WERI-Rb-1 (cell line): Measurements from ENCODE around the gene MTMR3.

Source experiments
- DNase-seq: peaks from one replicate; pipeline ENCODE4 v3.0.0-alpha.2; 2020
- H3K27ac ChIP-seq: fragments of 250-450 bp; sonication (Bioruptor Pico); 2 replicates; pipeline ENCODE4 v1.5.1; 2020; ENCODE audit warnings: mild to moderate bottlenecking, moderate library complexity
- H3K27me3 ChIP-seq: fragments of 250-450 bp; sonication (Bioruptor Pico); 2 replicates; pipeline ENCODE4 v1.5.1; 2021; ENCODE audit warnings: mild to moderate bottlenecking, low read depth, moderate library complexity; ENCODE audit not compliant: insufficient read depth, severe bottlenecking
- H3K36me3 ChIP-seq: fragments of 250-450 bp; sonication (Bioruptor Pico); 2 replicates; pipeline ENCODE4 v1.5.1; 2020; ENCODE audit warnings: mild to moderate bottlenecking, moderate library complexity
- H3K4me3 ChIP-seq: 2 replicates; pipeline ENCODE4 v1.5.1; 2011; ENCODE audit warnings: low read depth, mild to moderate bottlenecking, control low read depth, low read length
- H3K9me3 ChIP-seq: fragments of 250-450 bp; sonication (Bioruptor Pico); 2 replicates; pipeline ENCODE4 v1.5.1; 2021; ENCODE audit warnings: mild to moderate bottlenecking, moderate library complexity; ENCODE audit not compliant: severe bottlenecking
- TF ChIP-seq, protein P1 (sequence below): IDR thresholded peaks from 2 replicates; pipeline ENCODE4 v1.5.1; 2011; ENCODE audit warnings: low read depth, mild to moderate bottlenecking, control low read depth, inconsistent platforms, low read length

The MTMR3 gene

DNA sequence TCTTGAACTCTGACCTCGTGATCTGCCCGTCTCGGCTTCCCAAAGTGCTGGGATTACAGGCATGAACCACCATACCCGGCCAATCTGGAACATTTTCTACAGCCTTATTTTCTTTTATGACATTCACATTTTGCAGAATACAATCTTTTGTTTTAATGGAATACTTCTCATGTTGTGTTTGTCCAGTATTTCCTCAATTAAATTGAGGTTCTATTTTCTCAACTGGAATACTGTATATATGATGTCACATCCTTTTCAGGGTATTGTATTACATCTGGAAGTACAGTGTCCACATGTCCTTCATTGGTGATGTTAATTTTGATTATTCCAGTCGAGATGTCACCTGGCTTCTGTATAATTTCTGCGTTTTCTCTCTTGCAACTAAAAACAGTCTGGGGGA, 106.5 kb downstream of the MTMR3 start:
- Histone ChIP-seq H3K9me3 (no peaks in the 10 kb centered on the region), H3K4me3 (no peak overlapping the region), H3K36me3 (peaks cover 27% of the 10 kb centered on the region), H3K27me3 (no peaks in the 10 kb centered on the region), H3K27ac (no peak overlapping the region)
- TF ChIP-seq, protein P1, sequence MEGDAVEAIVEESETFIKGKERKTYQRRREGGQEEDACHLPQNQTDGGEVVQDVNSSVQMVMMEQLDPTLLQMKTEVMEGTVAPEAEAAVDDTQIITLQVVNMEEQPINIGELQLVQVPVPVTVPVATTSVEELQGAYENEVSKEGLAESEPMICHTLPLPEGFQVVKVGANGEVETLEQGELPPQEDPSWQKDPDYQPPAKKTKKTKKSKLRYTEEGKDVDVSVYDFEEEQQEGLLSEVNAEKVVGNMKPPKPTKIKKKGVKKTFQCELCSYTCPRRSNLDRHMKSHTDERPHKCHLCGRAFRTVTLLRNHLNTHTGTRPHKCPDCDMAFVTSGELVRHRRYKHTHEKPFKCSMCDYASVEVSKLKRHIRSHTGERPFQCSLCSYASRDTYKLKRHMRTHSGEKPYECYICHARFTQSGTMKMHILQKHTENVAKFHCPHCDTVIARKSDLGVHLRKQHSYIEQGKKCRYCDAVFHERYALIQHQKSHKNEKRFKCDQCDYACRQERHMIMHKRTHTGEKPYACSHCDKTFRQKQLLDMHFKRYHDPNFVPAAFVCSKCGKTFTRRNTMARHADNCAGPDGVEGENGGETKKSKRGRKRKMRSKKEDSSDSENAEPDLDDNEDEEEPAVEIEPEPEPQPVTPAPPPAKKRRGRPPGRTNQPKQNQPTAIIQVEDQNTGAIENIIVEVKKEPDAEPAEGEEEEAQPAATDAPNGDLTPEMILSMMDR: no peak
- DNase-seq: no peak

DNA sequence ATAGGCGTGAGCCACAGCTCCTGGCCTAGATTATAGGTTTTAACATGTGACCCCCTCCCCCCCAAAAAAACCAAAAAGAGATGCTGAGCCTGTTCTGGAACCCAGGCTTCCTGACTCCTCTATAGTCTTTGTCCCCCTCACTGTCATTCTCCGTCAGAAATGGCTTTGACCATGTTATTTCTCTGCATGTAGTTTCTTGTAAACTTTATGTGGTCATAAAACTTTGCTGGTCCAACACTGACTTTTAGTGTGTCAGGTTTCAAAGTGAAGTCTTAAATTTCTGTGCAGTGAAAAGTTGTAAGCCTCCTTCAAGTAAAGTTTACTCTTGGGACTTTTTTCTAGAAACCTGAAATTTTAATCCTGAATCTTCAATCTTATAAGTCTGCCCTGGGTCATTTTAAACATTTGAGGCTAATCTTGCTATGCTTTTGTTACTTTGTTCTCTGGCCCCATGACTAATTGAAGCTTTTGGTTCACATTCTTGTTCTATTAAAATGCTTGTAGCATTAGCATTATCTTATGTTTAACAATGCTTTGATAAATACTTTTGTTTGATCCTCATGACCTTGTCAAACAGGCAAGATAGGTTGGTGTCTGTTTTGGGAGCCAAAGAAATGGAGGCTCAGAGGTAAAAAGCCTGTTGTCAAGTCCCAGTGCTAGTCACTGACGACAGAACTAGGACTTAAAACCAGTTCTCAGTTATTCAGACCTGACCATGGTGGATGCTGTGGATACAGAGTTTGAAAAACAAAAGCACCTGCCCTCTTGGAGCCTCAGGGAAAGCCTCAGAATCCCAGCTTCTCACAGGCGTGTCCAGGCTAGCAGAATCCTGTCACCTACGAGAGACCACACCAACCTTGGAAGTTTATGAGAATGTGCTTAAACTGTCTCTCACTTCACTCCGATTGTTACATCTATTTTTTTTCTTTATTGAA, 109.6 kb downstream of the MTMR3 start:
- no peaks in the 10 kb centered on the region for H3K27me3 ChIP-seq
- peak overlapping the region; percentile 83 for H3K27ac ChIP-seq
- H3K4me3 ChIP-seq: no peak overlapping the region
- peaks cover 27% of the 10 kb centered on the region for H3K36me3 ChIP-seq
- DNase-seq: no peak
- TF ChIP-seq, protein P1: no peak
- no peaks in the 10 kb centered on the region for H3K9me3 ChIP-seq

DNA sequence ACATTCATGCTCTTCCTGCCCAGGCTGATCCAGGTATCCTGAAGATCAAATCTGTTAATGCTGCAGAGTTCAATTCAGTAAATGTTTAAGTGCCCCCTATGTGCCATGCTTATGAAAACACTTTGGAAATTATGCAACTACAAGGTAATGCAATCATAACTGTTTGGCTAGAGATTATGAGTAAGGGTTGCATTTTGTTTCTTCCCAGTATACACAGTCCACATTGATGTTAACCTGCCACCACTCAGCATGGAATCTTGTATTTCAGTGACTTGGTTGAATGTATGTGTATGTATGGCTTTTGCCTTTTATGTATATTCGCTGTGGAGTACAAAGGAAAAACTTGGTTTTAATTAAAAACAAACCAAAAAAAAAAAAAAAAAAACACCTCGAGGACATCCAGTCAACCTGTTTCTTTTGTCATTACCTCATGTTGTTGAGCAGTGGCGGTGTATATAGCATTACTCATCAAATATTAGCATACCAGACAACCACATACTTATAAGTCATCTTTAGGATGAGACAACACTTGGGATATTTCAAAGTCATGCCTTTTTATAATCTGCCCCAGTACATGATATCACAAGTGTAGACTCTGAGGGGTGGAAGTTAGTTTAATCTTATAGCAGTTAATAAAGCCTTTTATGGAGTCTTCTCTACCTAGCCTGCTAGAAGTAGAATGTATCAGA, 111.2 kb downstream of the MTMR3 start:
- H3K9me3 ChIP-seq: no peaks in the 10 kb centered on the region
- no peaks in the 10 kb centered on the region for H3K27me3 ChIP-seq
- TF ChIP-seq, protein P1: no peak
- peak overlapping the region; percentile 83 for H3K27ac ChIP-seq
- H3K36me3 ChIP-seq: peaks cover 29% of the 10 kb centered on the region
- no peak overlapping the region for H3K4me3 ChIP-seq
- DNase-seq: no peak

DNA sequence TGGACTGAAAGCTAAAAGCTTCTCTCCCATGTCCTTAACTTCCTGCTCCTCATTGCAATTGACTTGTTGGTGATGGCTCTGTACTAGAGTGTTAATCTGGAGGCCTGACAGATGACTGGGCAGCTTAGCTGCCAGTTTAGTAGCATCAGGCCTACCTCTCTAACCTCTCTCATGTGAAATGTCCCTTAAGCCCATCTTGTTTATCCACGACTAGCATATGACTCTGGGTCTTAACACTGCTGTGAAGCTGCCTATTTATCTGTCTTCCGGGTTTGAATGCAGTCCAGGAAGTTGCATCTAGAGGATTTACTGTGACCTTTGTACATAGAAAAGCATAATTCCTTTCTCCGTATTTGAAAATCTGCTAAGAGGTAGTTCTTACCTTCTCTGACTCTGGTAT, 112.0 kb downstream of the MTMR3 start:
- Histone ChIP-seq H3K36me3 (peaks cover 29% of the 10 kb centered on the region), H3K9me3 (no peaks in the 10 kb centered on the region), H3K4me3 (no peak overlapping the region), H3K27me3 (no peaks in the 10 kb centered on the region), H3K27ac (peak overlapping the region; percentile 83)
- TF ChIP-seq, protein P1: no peak
- DNase-seq: peak; percentile 78

DNA sequence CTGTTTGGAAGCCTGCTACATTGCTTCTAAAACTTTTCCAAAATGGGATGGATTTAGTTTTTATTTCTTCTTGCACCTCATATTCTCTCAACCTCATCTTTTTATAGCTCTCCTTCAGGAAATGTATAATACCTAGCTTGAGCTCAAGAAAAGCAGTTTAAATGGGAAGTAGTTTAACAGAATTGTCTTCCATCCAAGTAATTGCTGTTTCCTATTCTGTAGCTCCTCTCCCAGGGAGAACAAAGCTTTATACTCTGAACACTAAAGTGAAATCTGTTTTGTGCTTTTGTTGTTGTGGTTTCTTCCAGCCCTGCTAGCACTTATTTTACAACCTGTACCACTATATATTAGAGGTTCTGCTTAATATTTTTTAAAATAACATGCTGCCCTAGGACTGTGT, 114.1 kb downstream of the MTMR3 start:
- H3K36me3 ChIP-seq: peaks cover 20% of the 10 kb centered on the region
- no peak for DNase-seq
- no peaks in the 10 kb centered on the region for H3K9me3 ChIP-seq

More for the DNA sequence above, 114.1 kb downstream of the MTMR3 start:
- Histone ChIP-seq H3K27ac (no peak overlapping the region), H3K4me3 (no peak overlapping the region), H3K27me3 (no peaks in the 10 kb centered on the region)
- TF ChIP-seq, protein P1: no peak
